Subcutaneous adipose tissue (tissue), 4 donors: Measurements from ENCODE around the gene EYS. TPM values are rescaled to one million over a fixed set of nuclear protein-coding genes. Genes with fewer than 3 reads are reported as not detected.

Experiments used
- total RNA-seq, 4 donors: library from RNA; depleted of rRNA; stranded (reverse); fragments of >200 nt; gene quantifications; one replicate each; pipeline ENCODE4 v1.1.0, GENCODE V29; 2016
- TF ChIP-seq, protein P1 (sequence below): fragments of 450-650 bp; IDR thresholded peaks from one replicate; pipeline ENCODE4 v1.5.1; 2016; ENCODE audit warnings: low read depth, mild to moderate bottlenecking, control low read depth, antibody characterized with exemption, moderate library complexity

Gene EYS
- total RNA-seq, 4 donors from 2014 or later, result 0.17 to 3.8 (median 0.82) TPM

- TF ChIP-seq, protein P1, sequence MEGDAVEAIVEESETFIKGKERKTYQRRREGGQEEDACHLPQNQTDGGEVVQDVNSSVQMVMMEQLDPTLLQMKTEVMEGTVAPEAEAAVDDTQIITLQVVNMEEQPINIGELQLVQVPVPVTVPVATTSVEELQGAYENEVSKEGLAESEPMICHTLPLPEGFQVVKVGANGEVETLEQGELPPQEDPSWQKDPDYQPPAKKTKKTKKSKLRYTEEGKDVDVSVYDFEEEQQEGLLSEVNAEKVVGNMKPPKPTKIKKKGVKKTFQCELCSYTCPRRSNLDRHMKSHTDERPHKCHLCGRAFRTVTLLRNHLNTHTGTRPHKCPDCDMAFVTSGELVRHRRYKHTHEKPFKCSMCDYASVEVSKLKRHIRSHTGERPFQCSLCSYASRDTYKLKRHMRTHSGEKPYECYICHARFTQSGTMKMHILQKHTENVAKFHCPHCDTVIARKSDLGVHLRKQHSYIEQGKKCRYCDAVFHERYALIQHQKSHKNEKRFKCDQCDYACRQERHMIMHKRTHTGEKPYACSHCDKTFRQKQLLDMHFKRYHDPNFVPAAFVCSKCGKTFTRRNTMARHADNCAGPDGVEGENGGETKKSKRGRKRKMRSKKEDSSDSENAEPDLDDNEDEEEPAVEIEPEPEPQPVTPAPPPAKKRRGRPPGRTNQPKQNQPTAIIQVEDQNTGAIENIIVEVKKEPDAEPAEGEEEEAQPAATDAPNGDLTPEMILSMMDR, result no peak
Observed at GRCh38 chr6:64233746-64234145, 1473.3 kb downstream of the EYS start.

- TF ChIP-seq, protein P1, result no peak
Observed at GRCh38 chr6:64231928-64232327, 1475.1 kb downstream of the EYS start.

DNA sequence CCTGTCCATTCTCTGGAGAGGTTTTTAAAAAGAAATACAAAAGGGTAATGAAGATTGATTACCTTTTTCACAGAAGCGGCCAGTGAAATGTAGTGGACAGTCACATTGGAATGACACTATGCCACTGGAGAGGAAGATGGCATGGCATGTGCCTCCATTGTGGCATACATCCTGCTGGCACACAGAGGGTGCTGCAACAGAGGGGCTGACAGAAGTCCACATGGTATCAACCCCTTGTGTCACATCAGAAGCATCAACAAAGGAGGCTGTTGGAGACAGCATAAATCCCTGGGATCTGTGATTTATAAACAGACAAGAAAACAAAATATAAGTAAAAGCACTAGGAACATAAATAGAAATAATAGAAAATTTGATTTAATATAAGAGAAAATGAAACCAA lies 1476.5 kb downstream of the EYS start:
- TF ChIP-seq, protein P1, result no peak

DNA sequence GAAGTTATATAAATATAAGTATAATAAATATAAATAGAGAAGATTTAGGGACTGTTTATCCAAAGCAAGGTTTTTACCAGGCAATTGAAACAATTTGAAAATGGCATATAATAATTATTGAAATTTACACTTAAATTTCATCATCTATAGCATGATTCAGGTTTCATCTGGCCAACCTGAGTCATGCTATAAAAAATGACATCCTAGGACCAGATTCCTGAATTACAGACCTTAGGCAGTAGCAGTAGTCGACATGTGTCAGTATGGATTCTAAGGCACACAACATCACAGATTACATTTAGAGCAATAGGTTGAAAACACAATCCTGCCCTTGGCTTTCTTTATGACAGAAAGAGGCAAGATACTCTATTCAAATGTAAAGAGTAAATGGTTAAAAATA lies 1479.2 kb downstream of the EYS start:
- TF ChIP-seq, protein P1, result no peak

DNA sequence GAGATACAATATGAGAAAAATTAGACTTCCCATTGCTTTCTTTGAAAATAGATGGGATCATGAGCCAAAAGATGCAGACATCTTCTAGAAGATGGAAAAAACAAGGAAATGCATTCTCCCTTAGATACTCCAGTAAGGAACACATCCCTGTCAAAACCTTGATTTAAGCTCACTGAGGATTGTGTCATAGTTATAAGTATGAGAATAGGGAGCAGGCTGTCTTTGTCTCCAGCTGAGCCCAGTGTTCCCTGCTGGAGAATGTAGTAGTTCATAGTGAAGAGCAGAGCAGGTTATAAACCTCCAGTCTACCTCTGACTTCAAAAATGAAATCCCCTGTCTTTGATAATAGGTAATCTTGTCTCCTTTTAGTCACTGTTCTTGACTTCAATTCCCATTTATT lies 1481.5 kb downstream of the EYS start:
- TF ChIP-seq, protein P1, result no peak

DNA sequence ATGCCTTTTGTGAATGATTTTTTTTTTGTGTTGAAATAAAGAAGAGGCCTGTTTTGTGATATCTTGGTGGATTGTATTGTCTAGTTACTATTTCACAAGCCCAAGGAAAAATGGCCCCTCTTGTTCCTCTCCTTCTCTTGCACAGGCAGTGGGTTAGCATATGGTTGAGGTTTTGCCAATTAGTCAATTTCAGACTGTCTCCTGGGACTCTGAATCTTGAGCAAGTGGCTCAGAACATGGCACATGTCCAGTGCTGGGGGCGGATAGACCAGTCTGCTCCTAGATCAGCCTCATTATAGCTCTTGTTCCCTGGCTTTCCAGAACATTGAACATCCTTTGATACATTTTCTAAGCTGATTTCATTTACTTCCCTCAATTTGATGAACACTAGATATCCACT lies 1482.2 kb downstream of the EYS start:
- TF ChIP-seq, protein P1, result no peak

DNA sequence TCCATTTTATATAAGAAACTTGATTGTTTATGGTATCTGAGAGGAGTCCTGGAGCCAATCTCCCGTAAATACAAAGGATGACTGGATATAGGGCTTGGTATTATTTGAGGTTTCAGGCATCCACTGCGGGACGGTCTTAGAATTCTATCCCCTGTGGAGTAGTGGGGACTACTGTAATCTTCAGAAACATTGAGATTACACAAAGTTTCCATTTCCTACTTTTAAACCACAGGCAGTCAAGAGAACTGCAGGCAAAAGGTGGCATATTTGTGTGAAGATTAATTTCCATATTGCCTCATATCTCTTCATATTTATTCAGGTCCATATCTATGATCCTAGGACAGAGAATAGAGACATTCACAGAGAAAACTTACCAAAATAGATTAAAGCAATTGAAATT lies 1485.2 kb downstream of the EYS start:
- TF ChIP-seq, protein P1, result no peak
